Parathyroid adenoma (tissue), 2 donors: Measurements from ENCODE around the gene TROAP.
A peak's percentile ranks its signal among the peaks of the same experiment; 100 is the strongest.

ENCODE experiments used
- H2AFZ ChIP-seq: fragments of 300-600 bp; sonication (generic); one replicate; pipeline ENCODE4 v1.7.0; 2017; ENCODE audit warnings: antibody characterized with exemption, mild to moderate bottlenecking
- H3K27ac ChIP-seq: fragments of 300-600 bp; sonication (generic); one replicate; pipeline ENCODE4 v1.7.0; 2017
- H3K27me3 ChIP-seq: fragments of 300-600 bp; sonication (generic); one replicate; pipeline ENCODE4 v1.7.0; 2017; ENCODE audit warnings: low read length; ENCODE audit not compliant: control insufficient read depth, insufficient read depth
- H3K36me3 ChIP-seq: fragments of 300-600 bp; sonication (generic); one replicate; pipeline ENCODE4 v1.7.0; 2017; ENCODE audit warnings: low read length; ENCODE audit not compliant: control insufficient read depth, insufficient read depth
- H3K4me1 ChIP-seq: fragments of 300-600 bp; sonication (generic); one replicate; pipeline ENCODE4 v1.7.0; 2017; ENCODE audit warnings: control low read depth
- H3K4me2 ChIP-seq: fragments of 300-600 bp; sonication (generic); one replicate; pipeline ENCODE4 v1.7.0; 2017; ENCODE audit warnings: low read length
- H3K4me3 ChIP-seq: fragments of 300-600 bp; sonication (generic); one replicate; pipeline ENCODE4 v1.7.0; 2017; ENCODE audit warnings: low read depth, low read length
- H3K79me2 ChIP-seq: fragments of 300-600 bp; sonication (generic); one replicate; pipeline ENCODE4 v1.7.0; 2017; ENCODE audit warnings: control low read depth
- H3K9ac ChIP-seq: fragments of 300-600 bp; sonication (generic); one replicate; pipeline ENCODE4 v1.7.0; 2017; ENCODE audit warnings: mild to moderate bottlenecking
- H3K9me3 ChIP-seq: fragments of 300-600 bp; sonication (generic); one replicate; pipeline ENCODE4 v1.7.0; 2017; ENCODE audit warnings: low read length; ENCODE audit not compliant: control insufficient read depth
- TF ChIP-seq, protein P1 (sequence below): fragments of 300-600 bp; sonication (generic); IDR thresholded peaks from one replicate; pipeline ENCODE4 v1.7.0; 2017; ENCODE audit warnings: antibody characterized with exemption, mild to moderate bottlenecking
- donor health status: primary hyperparathyroidism.

TROAP gene

GRCh38 chr12:49340095-49340870 is 17.2 kb downstream of the TROAP start:
- H2AFZ ChIP-seq: no peak overlapping the region
- H3K27ac ChIP-seq: no peak overlapping the region
- peaks cover 17% of the 10 kb centered on the region for H3K4me1 ChIP-seq
- TF ChIP-seq, protein P1, sequence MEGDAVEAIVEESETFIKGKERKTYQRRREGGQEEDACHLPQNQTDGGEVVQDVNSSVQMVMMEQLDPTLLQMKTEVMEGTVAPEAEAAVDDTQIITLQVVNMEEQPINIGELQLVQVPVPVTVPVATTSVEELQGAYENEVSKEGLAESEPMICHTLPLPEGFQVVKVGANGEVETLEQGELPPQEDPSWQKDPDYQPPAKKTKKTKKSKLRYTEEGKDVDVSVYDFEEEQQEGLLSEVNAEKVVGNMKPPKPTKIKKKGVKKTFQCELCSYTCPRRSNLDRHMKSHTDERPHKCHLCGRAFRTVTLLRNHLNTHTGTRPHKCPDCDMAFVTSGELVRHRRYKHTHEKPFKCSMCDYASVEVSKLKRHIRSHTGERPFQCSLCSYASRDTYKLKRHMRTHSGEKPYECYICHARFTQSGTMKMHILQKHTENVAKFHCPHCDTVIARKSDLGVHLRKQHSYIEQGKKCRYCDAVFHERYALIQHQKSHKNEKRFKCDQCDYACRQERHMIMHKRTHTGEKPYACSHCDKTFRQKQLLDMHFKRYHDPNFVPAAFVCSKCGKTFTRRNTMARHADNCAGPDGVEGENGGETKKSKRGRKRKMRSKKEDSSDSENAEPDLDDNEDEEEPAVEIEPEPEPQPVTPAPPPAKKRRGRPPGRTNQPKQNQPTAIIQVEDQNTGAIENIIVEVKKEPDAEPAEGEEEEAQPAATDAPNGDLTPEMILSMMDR: no peak
- no peak overlapping the region for H3K4me3 ChIP-seq
- no peak overlapping the region for H3K9ac ChIP-seq
- no peaks in the 10 kb centered on the region for H3K36me3 ChIP-seq
- H3K27me3 ChIP-seq: no peaks in the 10 kb centered on the region
- no peaks in the 10 kb centered on the region for H3K9me3 ChIP-seq
- H3K4me2 ChIP-seq: no peak overlapping the region
- H3K79me2 ChIP-seq: no peaks in the 10 kb centered on the region

GRCh38 chr12:49340971-49341776 is 18.1 kb downstream of the TROAP start:
- TF ChIP-seq, protein P1: no peak
- Histone ChIP-seq H3K4me3 (no peak overlapping the region), H3K9ac (no peak overlapping the region), H3K27ac (no peak overlapping the region), H3K4me2 (no peak overlapping the region), H2AFZ (no peak overlapping the region), H3K79me2 (no peaks in the 10 kb centered on the region), H3K4me1 (peaks cover 22% of the 10 kb centered on the region), H3K9me3 (no peaks in the 10 kb centered on the region), H3K27me3 (no peaks in the 10 kb centered on the region), H3K36me3 (no peaks in the 10 kb centered on the region)

- Histone ChIP-seq H3K27ac (no peak overlapping the region), H3K4me3 (no peak overlapping the region), H3K27me3 (no peaks in the 10 kb centered on the region)
Measured at GRCh38 chr12:49341777-49342065, 18.7 kb downstream of the TROAP start.

GRCh38 chr12:49342066-49342913 is 19.2 kb downstream of the TROAP start:
- H3K9me3 ChIP-seq: no peaks in the 10 kb centered on the region
- no peaks in the 10 kb centered on the region for H3K27me3 ChIP-seq
- H3K27ac ChIP-seq: no peak overlapping the region
- H3K79me2 ChIP-seq: no peaks in the 10 kb centered on the region
- peak overlapping the region; percentile 25 for H3K4me3 ChIP-seq
- no peak overlapping the region for H3K9ac ChIP-seq
- H3K4me1 ChIP-seq: peaks cover 26% of the 10 kb centered on the region
- H3K36me3 ChIP-seq: no peaks in the 10 kb centered on the region
- H2AFZ ChIP-seq: peak overlapping the region; percentile 77
- TF ChIP-seq, protein P1: peak; percentile 85
- peak overlapping the region; percentile 46 for H3K4me2 ChIP-seq

More at GRCh38 chr12:49341777-49342065, 18.7 kb downstream of the TROAP start:
- Histone ChIP-seq H3K36me3 (no peaks in the 10 kb centered on the region), H2AFZ (peak overlapping the region; percentile 77), H3K4me1 (peaks cover 25% of the 10 kb centered on the region), H3K79me2 (no peaks in the 10 kb centered on the region), H3K9me3 (no peaks in the 10 kb centered on the region), H3K4me2 (peak overlapping the region; percentile 46), H3K9ac (no peak overlapping the region)
- TF ChIP-seq, protein P1: no peak
